Osteocyte (in vitro differentiated cells): ENCODE measurements around the gene GAB2. TPM values are rescaled to one million over a fixed set of nuclear protein-coding genes. Genes with fewer than 3 reads are reported as not detected.

Experiments
- DNase-seq: peaks from one replicate; pipeline ENCODE4 v3.0.0; 2021; ENCODE audit warnings: mixed read lengths; ENCODE audit not compliant: unreplicated experiment; ENCODE audit errors: extremely low spot score
- H3K27ac Mint-ChIP-seq: one replicate; pipeline ENCODE4 v1.8.0; 2021; ENCODE audit warnings: mild to moderate bottlenecking, mixed read lengths; ENCODE audit not compliant: unreplicated experiment
- H3K27me3 Mint-ChIP-seq: one replicate; pipeline ENCODE4 v1.8.0; 2021; ENCODE audit warnings: mixed read lengths; ENCODE audit not compliant: unreplicated experiment
- H3K36me3 Mint-ChIP-seq: one replicate; pipeline ENCODE4 v1.8.0; 2021; ENCODE audit warnings: mixed read lengths; ENCODE audit not compliant: unreplicated experiment
- H3K4me1 Mint-ChIP-seq: one replicate; pipeline ENCODE4 v1.8.0; 2021; ENCODE audit warnings: mixed read lengths; ENCODE audit not compliant: unreplicated experiment
- H3K4me3 Mint-ChIP-seq: one replicate; pipeline ENCODE4 v1.8.0; 2021; ENCODE audit warnings: mild to moderate bottlenecking, moderate library complexity, mixed read lengths; ENCODE audit not compliant: unreplicated experiment
- H3K9me3 Mint-ChIP-seq: one replicate; pipeline ENCODE4 v1.8.0; 2021; ENCODE audit warnings: mixed read lengths; ENCODE audit not compliant: unreplicated experiment
- CTCF ChIP-seq: fragments of 200-600 bp; sonication (generic); IDR thresholded peaks from 2 replicates; pipeline ENCODE4 v1.5.0; 2021; ENCODE audit warnings: antibody characterized with exemption, mild to moderate bottlenecking, moderate library complexity
- total RNA-seq: library from RNA; stranded (reverse); gene quantifications from 2 replicates; pipeline ENCODE4 v1.2.1, GENCODE V29; 2021

The GAB2 gene
- total RNA-seq, 1 donor from 2014 or later: 11.4 TPM

GRCh38 chr11:78459738-78460137, 42.1 kb upstream of the GAB2 start:
- no peak for TF ChIP-seq CTCF
- H3K4me1 Mint-ChIP-seq: peaks cover 7% of the 10 kb centered on the region
- H3K36me3 Mint-ChIP-seq: peaks cover 26% of the 10 kb centered on the region
- H3K27me3 Mint-ChIP-seq: no peaks in the 10 kb centered on the region
- no peaks in the 10 kb centered on the region for H3K9me3 Mint-ChIP-seq
- H3K4me3 Mint-ChIP-seq: no peak overlapping the region
- DNase-seq: no peak
- no peak overlapping the region for H3K27ac Mint-ChIP-seq

GRCh38 chr11:78457448-78457847, 39.8 kb upstream of the GAB2 start:
- Mint-ChIP-seq H3K4me1 (peaks cover 7% of the 10 kb centered on the region), H3K9me3 (no peaks in the 10 kb centered on the region)

GRCh38 chr11:78453140-78453935, 35.7 kb upstream of the GAB2 start:
- Mint-ChIP-seq H3K9me3 (no peaks in the 10 kb centered on the region), H3K27ac (no peak overlapping the region), H3K4me1 (no peaks in the 10 kb centered on the region), H3K4me3 (no peak overlapping the region), H3K36me3 (peaks cover 10% of the 10 kb centered on the region), H3K27me3 (no peaks in the 10 kb centered on the region)
- no peak for DNase-seq
- TF ChIP-seq CTCF: no peak

More at GRCh38 chr11:78457448-78457847, 39.8 kb upstream of the GAB2 start:
- no peak overlapping the region for H3K4me3 Mint-ChIP-seq
- DNase-seq: no peak
- H3K27me3 Mint-ChIP-seq: no peaks in the 10 kb centered on the region
- TF ChIP-seq CTCF: no peak
- no peak overlapping the region for H3K27ac Mint-ChIP-seq
- H3K36me3 Mint-ChIP-seq: peaks cover 19% of the 10 kb centered on the region

GRCh38 chr11:78451371-78452150, 33.9 kb upstream of the GAB2 start:
- DNase-seq: no peak
- H3K36me3 Mint-ChIP-seq: peaks cover 6% of the 10 kb centered on the region
- H3K27ac Mint-ChIP-seq: no peak overlapping the region
- no peak overlapping the region for H3K4me3 Mint-ChIP-seq
- no peaks in the 10 kb centered on the region for H3K4me1 Mint-ChIP-seq
- TF ChIP-seq CTCF: no peak
- no peaks in the 10 kb centered on the region for H3K27me3 Mint-ChIP-seq
- no peaks in the 10 kb centered on the region for H3K9me3 Mint-ChIP-seq

DNA sequence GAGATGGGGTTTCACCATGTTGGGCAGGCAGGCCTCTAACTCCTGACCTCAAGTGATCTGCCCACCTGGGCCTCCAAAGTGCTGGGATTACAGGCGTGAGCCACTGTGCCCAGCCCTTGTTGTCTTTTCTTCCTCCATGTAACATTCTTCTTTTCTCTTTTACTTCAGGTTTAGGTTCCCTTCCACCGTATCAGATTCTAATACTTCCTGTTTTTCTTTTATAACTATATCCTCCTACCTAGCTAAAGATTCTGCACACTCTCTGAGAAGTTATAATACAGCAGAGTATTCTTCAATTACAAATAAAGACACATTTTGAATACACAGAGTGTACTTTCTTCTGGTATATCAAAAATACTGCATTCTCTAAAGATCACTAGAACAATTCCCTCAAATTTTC, 33.2 kb upstream of the GAB2 start:
- H3K9me3 Mint-ChIP-seq: no peaks in the 10 kb centered on the region
- DNase-seq: no peak
- TF ChIP-seq CTCF: no peak
- no peak overlapping the region for H3K27ac Mint-ChIP-seq
- H3K27me3 Mint-ChIP-seq: no peaks in the 10 kb centered on the region
- H3K36me3 Mint-ChIP-seq: peaks cover 6% of the 10 kb centered on the region
- no peaks in the 10 kb centered on the region for H3K4me1 Mint-ChIP-seq
- H3K4me3 Mint-ChIP-seq: no peak overlapping the region
